MM.1S (cell line): ENCODE measurements around the gene CDCA4.

Experiments used
- DNase-seq: peaks from one replicate; pipeline ENCODE4 v3.0.0-alpha.2; 2015
- H2AFZ ChIP-seq: fragments of 300-600 bp; sonication (generic); 2 replicates; pipeline ENCODE4 v1.6.0; 2016; ENCODE audit warnings: antibody characterized with exemption, low read length
- H3F3A ChIP-seq: fragments of 300-600 bp; sonication (generic); 2 replicates; pipeline ENCODE4 v1.6.1; 2016; ENCODE audit warnings: mild to moderate bottlenecking, antibody characterized with exemption, low read length, moderate library complexity, mixed read lengths; ENCODE audit not compliant: insufficient read depth
- H3K27ac ChIP-seq: fragments of 300-600 bp; sonication (generic); 2 replicates; pipeline ENCODE4 v1.5.1; 2016; ENCODE audit warnings: mild to moderate bottlenecking, low read length
- H3K27me3 ChIP-seq: fragments of 300-600 bp; sonication (generic); replicated peaks from 2 replicates; pipeline ENCODE4 v1.6.0; 2016; ENCODE audit warnings: low read length; ENCODE audit not compliant: insufficient read depth
- H3K36me3 ChIP-seq: fragments of 300-600 bp; sonication (generic); replicated peaks from 2 replicates; pipeline ENCODE4 v1.6.1; 2016; ENCODE audit warnings: mild to moderate bottlenecking, low read length, mixed read lengths; ENCODE audit not compliant: insufficient read depth
- H3K4me1 ChIP-seq: fragments of 300-600 bp; sonication (generic); 2 replicates; pipeline ENCODE4 v1.6.1; 2016; ENCODE audit warnings: low read length, mixed read lengths
- H3K4me2 ChIP-seq: fragments of 300-600 bp; sonication (generic); 2 replicates; pipeline ENCODE4 v1.6.0; 2016; ENCODE audit warnings: low read depth, low read length
- H3K4me3 ChIP-seq: fragments of 300-600 bp; sonication (generic); 2 replicates; pipeline ENCODE4 v1.5.1; 2016; ENCODE audit warnings: low read length, mixed read lengths
- H3K79me2 ChIP-seq: fragments of 300-600 bp; sonication (generic); 2 replicates; pipeline ENCODE4 v1.6.1; 2016; ENCODE audit warnings: mixed run types, low read length, mixed read lengths
- H3K9ac ChIP-seq: fragments of 300-600 bp; sonication (generic); 2 replicates; pipeline ENCODE4 v1.6.1; 2016; ENCODE audit warnings: low read length, mixed read lengths
- H3K9me2 ChIP-seq: fragments of 300-600 bp; sonication (generic); replicated peaks from 2 replicates; pipeline ENCODE4 v1.6.1; 2016; ENCODE audit warnings: mild to moderate bottlenecking, low read length, mixed read lengths; ENCODE audit not compliant: insufficient read depth
- H3K9me3 ChIP-seq: fragments of 300-600 bp; sonication (generic); replicated peaks from 2 replicates; pipeline ENCODE4 v1.6.1; 2016; ENCODE audit warnings: mild to moderate bottlenecking, low read length, mixed read lengths; ENCODE audit not compliant: insufficient read depth
- H4K20me1 ChIP-seq: fragments of 300-600 bp; sonication (generic); 2 replicates; pipeline ENCODE4 v1.6.1; 2016; ENCODE audit warnings: mild to moderate bottlenecking, low read length, moderate library complexity, mixed read lengths; ENCODE audit not compliant: insufficient read depth
- CTCF ChIP-seq: fragments of 300-600 bp; sonication (generic); IDR thresholded peaks from 2 replicates; pipeline ENCODE4 v1.5.1; 2016; ENCODE audit warnings: antibody characterized with exemption, low read length, mixed read lengths
- EZH2 ChIP-seq: fragments of 300-600 bp; sonication (generic); optimal IDR thresholded peaks from 2 replicates; pipeline ENCODE3; 2017; ENCODE audit warnings: low read depth, mild to moderate bottlenecking, antibody characterized with exemption, low read length, mixed read lengths
- EZH2phosphoT487 ChIP-seq: fragments of 300-600 bp; sonication (generic); IDR thresholded peaks from 2 replicates; pipeline ENCODE4 v1.6.1; 2018; ENCODE audit warnings: antibody characterized with exemption, low read length

CDCA4 gene

GRCh38 chr14:104991896-104992230, 29.0 kb downstream of the CDCA4 start:
- no peaks in the 10 kb centered on the region for H4K20me1 ChIP-seq
- no peak for TF ChIP-seq EZH2phosphoT487
- TF ChIP-seq EZH2: no peak
- no peaks in the 10 kb centered on the region for H3K36me3 ChIP-seq
- no peaks in the 10 kb centered on the region for H3K9me2 ChIP-seq
- H3K4me1 ChIP-seq: no peaks in the 10 kb centered on the region
- no peak overlapping the region for H3K27ac ChIP-seq
- H3K79me2 ChIP-seq: no peaks in the 10 kb centered on the region
- peaks cover 13% of the 10 kb centered on the region for H3K27me3 ChIP-seq
- H3K9ac ChIP-seq: no peak overlapping the region
- H3K4me2 ChIP-seq: no peak overlapping the region
- DNase-seq: no peak
- no peak overlapping the region for H2AFZ ChIP-seq
- H3K4me3 ChIP-seq: no peak overlapping the region
- H3F3A ChIP-seq: no peaks in the 10 kb centered on the region
- no peaks in the 10 kb centered on the region for H3K9me3 ChIP-seq

- Histone ChIP-seq H3F3A (no peaks in the 10 kb centered on the region), H4K20me1 (no peaks in the 10 kb centered on the region), H3K9me2 (no peaks in the 10 kb centered on the region), H3K4me3 (no peak overlapping the region), H3K9me3 (no peaks in the 10 kb centered on the region), H3K36me3 (no peaks in the 10 kb centered on the region), H3K9ac (no peak overlapping the region), H2AFZ (no peak overlapping the region), H3K4me2 (no peak overlapping the region), H3K4me1 (no peaks in the 10 kb centered on the region), H3K79me2 (no peaks in the 10 kb centered on the region), H3K27me3 (peaks cover 21% of the 10 kb centered on the region), H3K27ac (no peak overlapping the region)
- DNase-seq: no peak
- no peak for TF ChIP-seq EZH2
- TF ChIP-seq CTCF: no peak
- TF ChIP-seq EZH2phosphoT487: no peak
Measured at GRCh38 chr14:104989951-104990303, 31.0 kb downstream of the CDCA4 start.

GRCh38 chr14:104989236-104989950, 31.5 kb downstream of the CDCA4 start:
- Histone ChIP-seq H4K20me1 (no peaks in the 10 kb centered on the region), H3K9ac (no peak overlapping the region)

More at GRCh38 chr14:104989236-104989950, 31.5 kb downstream of the CDCA4 start:
- H3F3A ChIP-seq: no peaks in the 10 kb centered on the region
- peaks cover 21% of the 10 kb centered on the region for H3K27me3 ChIP-seq
- H3K4me2 ChIP-seq: no peak overlapping the region
- H3K9me2 ChIP-seq: no peaks in the 10 kb centered on the region
- DNase-seq: no peak
- TF ChIP-seq EZH2 (no peak), EZH2phosphoT487 (no peak), CTCF (no peak)
- H3K36me3 ChIP-seq: no peaks in the 10 kb centered on the region
- H3K79me2 ChIP-seq: no peaks in the 10 kb centered on the region
- no peak overlapping the region for H3K4me3 ChIP-seq
- H3K27ac ChIP-seq: no peak overlapping the region
- H3K9me3 ChIP-seq: no peaks in the 10 kb centered on the region
- no peak overlapping the region for H2AFZ ChIP-seq
- H3K4me1 ChIP-seq: no peaks in the 10 kb centered on the region
